CD4-positive, alpha-beta T cell treated with Interleukin-15 for 1 hour (primary cell): ENCODE results near the gene TEX48.

Experiments used
- DNase-seq: peaks from one replicate; pipeline ENCODE4 v3.0.0-alpha.2; 2020

TEX48 gene

DNA sequence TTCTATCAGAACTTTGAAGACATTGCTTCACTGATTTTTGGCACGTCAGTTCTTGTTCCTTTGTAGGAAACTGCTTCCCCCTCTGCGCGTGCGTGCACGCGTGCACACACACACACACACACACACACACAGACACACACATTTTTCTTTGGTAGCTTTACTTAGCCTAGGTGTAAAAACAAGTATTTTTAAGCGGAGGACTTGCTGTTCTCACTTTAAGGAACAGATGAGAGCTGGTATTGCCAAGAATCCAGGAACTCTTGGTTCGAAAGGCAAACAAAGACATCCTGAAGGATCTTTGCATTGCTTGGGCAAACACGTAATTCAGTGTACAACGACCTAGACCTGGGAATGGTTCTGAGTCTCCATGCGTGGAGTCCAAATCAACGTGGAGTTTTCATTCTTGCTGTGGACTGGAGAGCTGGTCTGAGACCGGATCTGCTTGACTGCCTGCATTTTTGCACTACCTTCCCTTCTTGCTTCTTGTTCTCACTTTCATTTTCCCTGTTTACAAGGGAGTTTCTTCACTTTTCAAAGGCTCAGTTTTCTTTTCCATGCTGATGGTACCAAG is 62.7 kb downstream of the TEX48 start:
- peak; percentile 51 for DNase-seq

DNA sequence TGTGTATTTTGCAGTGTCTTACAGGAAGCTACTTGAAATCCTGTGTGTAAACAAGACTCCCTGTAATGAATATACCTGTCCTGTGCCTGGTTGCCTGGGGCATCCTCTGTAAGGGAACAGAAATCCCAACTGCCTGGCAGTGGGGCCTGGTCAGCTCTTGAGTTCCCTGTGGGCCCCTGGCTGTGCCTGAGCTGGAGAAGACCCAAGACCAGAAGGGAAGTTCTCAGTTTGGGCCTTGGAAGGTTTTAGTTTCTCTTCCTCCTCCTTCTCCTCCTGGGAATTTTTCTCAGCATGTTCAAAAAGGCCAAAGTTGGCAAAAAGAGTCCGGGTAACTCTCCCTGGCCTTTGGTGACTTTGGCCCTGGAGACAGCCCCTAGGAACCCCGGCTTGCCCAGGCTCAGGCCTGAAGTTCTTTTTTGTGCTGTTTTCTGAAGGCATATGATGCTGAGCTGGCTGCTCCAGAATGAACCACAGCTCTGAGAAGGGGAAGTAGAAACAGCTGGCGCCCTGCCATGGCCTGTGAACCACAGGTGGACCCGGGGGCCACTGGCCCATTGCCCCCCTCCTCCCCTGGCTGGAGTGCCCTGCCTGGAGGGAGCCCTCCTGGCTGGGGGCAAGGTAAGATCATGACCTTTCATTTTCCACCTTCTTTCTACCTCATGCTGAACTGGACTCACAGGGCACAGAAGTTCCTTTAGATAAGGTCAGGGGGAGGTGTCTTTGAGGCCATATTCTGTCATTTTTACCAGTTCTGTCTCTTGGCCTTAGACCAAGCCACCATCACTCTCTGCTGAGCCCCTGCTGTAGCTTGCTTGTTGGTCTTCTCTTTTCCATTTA is 65.1 kb downstream of the TEX48 start:
- peak; percentile 68 for DNase-seq
